K562 (cell line): ENCODE results near the gene GLCCI1. TPM values are rescaled to one million over a fixed set of nuclear protein-coding genes. Genes with fewer than 3 reads are reported as not detected.

Experiments used
- ATAC-seq: fragments of 200-7000 bp; cut with Tn5 transposase; 3 replicates; pipeline ENCODE4 v1.9.1; 2020; ENCODE audit warnings: moderate library complexity
- BruUV-seq: library from RNA; stranded (reverse); fragments of 400-500 nt; replicated peaks from 2 replicates; lab custom pipeline; 2021; lab: Mats Ljungman, UMichigan
- CTCF ChIA-PET: fragments of 300-600 bp; formaldehyde crosslinking; extraction: SDS; loops from one replicate; lab custom pipeline; 2021; ENCODE audit warnings: low intra/inter-chr PET ratio; lab: Yijun Ruan, JAX
- POLR2A ChIA-PET: fragments of 300-600, 350-650 bp; sonication (Branson Sonifier 250); formaldehyde crosslinking; extraction: SDS; loops from one replicate; lab custom pipeline; 2021; ENCODE audit warnings: antibody characterized with exemption, inconsistent platforms; lab: Yijun Ruan, JAX
- DNase-seq, 4 experiments: peaks; one replicate each; pipeline versions ENCODE4 v3.0.0 to v3.0.0-alpha.2; 2011 to 2018; ENCODE audit warnings: low spot score in 3 of 4, mixed read lengths in 3 of 4; ENCODE audit errors: extremely low read depth in 1 of 4
- FAIRE-seq: peaks from 2 replicates; lab custom pipeline; 2011; peaks lifted over from hg19 to GRCh38; lab: Jason Lieb, UNC
- H2AFZ ChIP-seq: 2 replicates; pipeline ENCODE4 v1.6.0; 2011; ENCODE audit warnings: low read depth, low read length, control low read depth, inconsistent platforms
- H3K27ac ChIP-seq: fragments of 200-600 bp; 3 replicates; pipeline ENCODE4 v1.8.0; 2011; ENCODE audit warnings: low read depth, mild to moderate bottlenecking, control low read depth, inconsistent platforms, low read length, moderate library complexity, mixed read lengths; ENCODE audit errors: extremely low read depth
- H3K27me3 ChIP-seq, 2 experiments: fragments of 300-600 bp in 1 of 2; 2 replicates in 1 of 2; 3 replicates in 1 of 2; pipeline versions ENCODE4 v1.6.0 to v1.8.0; 2011; ENCODE audit warnings: inconsistent platforms in 2 of 2, low read length in 2 of 2, mild to moderate bottlenecking in 1 of 2, mixed read lengths in 1 of 2, moderate library complexity in 1 of 2; ENCODE audit not compliant: control insufficient read depth in 2 of 2, insufficient read depth in 2 of 2
- H3K36me3 ChIP-seq: fragments of 300-600 bp; 3 replicates; pipeline ENCODE4 v1.8.0; 2011; ENCODE audit warnings: mild to moderate bottlenecking, low read length, inconsistent platforms; ENCODE audit not compliant: control insufficient read depth, insufficient read depth
- H3K4me1 ChIP-seq, 2 experiments: fragments of 200-600 bp in 1 of 2; replicated peaks in 1 of 2; 2 replicates in 1 of 2; 3 replicates in 1 of 2; pipeline versions ENCODE4 v1.5.1 to v1.8.0; 2011; ENCODE audit warnings: inconsistent platforms in 2 of 2, low read length in 2 of 2, mild to moderate bottlenecking in 1 of 2, mixed read lengths in 1 of 2, moderate library complexity in 1 of 2; ENCODE audit not compliant: control insufficient read depth in 2 of 2, insufficient read depth in 2 of 2
- H3K4me2 ChIP-seq: 2 replicates; pipeline ENCODE4 v1.6.1; 2011; ENCODE audit warnings: low read length, control low read depth, inconsistent platforms, mixed read lengths; ENCODE audit not compliant: insufficient read depth
- H3K4me3 ChIP-seq: fragments of 200-600 bp; sonication (generic), shearing (Covaris generic); 2 replicates; pipeline ENCODE4 v1.5.1; 2016; ENCODE audit warnings: control low read depth, inconsistent platforms
- H3K79me2 ChIP-seq: fragments of 200-600 bp; 3 replicates; pipeline ENCODE4 v1.8.0; 2011; ENCODE audit warnings: low read length, inconsistent platforms; ENCODE audit not compliant: control insufficient read depth, insufficient read depth
- H3K9ac ChIP-seq, 2 experiments: 2 replicates each; pipeline versions ENCODE4 v1.6.0 to v1.6.1; 2011; ENCODE audit warnings: low read depth in 2 of 2, low read length in 2 of 2, control low read depth in 1 of 2, inconsistent platforms in 1 of 2, mild to moderate bottlenecking in 1 of 2, mixed read lengths in 1 of 2; ENCODE audit not compliant: insufficient read depth in 1 of 2
- H3K9me1 ChIP-seq: one replicate; pipeline ENCODE4 v1.6.0; 2011; ENCODE audit warnings: inconsistent platforms, mild to moderate bottlenecking, low read length, moderate library complexity; ENCODE audit not compliant: control insufficient read depth, insufficient read depth
- H3K9me3 ChIP-seq: replicated peaks from 2 replicates; pipeline ENCODE4 v1.5.1; 2011; ENCODE audit warnings: low read depth, low read length, inconsistent platforms; ENCODE audit not compliant: control insufficient read depth, insufficient read depth
- H4K20me1 ChIP-seq: replicated peaks from 2 replicates; pipeline ENCODE4 v1.6.1; 2011; ENCODE audit warnings: low read length, inconsistent platforms, mixed read lengths; ENCODE audit not compliant: control insufficient read depth, insufficient read depth
- CREB1 ChIP-seq, 2 experiments: sonication (generic) in 1 of 2; formaldehyde crosslinking in 1 of 2; IDR thresholded peaks; 2 replicates each; pipeline versions ENCODE4 v1.6.1 to v1.8.0; 2012 to 2022; ENCODE audit warnings: inconsistent platforms in 1 of 2, mild to moderate bottlenecking in 1 of 2, missing genetic modification reagents in 1 of 2, moderate library complexity in 1 of 2
- ERF ChIP-seq: fragments of 450-650 bp; formaldehyde crosslinking; IDR thresholded peaks from 2 replicates; pipeline ENCODE4 v1.4.0; 2020; ENCODE audit warnings: mild to moderate bottlenecking, mixed read lengths
- GABPA ChIP-seq: fragments of 200-800 bp; sonication (Bioruptor generic); conservative IDR thresholded peaks from 2 replicates; pipeline ENCODE4 v1.6.1; 2016; ENCODE audit warnings: low read depth, missing genetic modification characterization, missing compliant biosample characterization
- GATA2 ChIP-seq: sonication (generic); formaldehyde crosslinking; IDR thresholded peaks from 2 replicates; pipeline ENCODE4 v1.4.0; 2020; ENCODE audit warnings: mild to moderate bottlenecking, missing genetic modification reagents
- HDAC2 ChIP-seq: fragments of 450-650 bp; IDR thresholded peaks from 2 replicates; pipeline ENCODE4 v1.6.1; 2016; ENCODE audit warnings: mild to moderate bottlenecking
- MAFG ChIP-seq: fragments of 450-650 bp; conservative IDR thresholded peaks from 2 replicates; pipeline ENCODE4 v1.6.1; 2016; ENCODE audit warnings: missing genetic modification characterization, missing compliant biosample characterization
- PRMT5 ChIP-seq: sonication (generic); formaldehyde crosslinking; IDR thresholded peaks from 2 replicates; pipeline ENCODE4 v1.5.0; 2020; ENCODE audit warnings: missing genetic modification reagents
- RFX1 ChIP-seq: fragments of 450-650 bp; IDR thresholded peaks from 2 replicates; pipeline ENCODE4 v1.6.1; 2016; ENCODE audit warnings: mild to moderate bottlenecking, moderate library complexity
- ZC3H4 ChIP-seq: sonication (generic); formaldehyde crosslinking; IDR thresholded peaks from 2 replicates; pipeline ENCODE4 v1.9.0; 2021; ENCODE audit warnings: missing genetic modification reagents, borderline replicate concordance
- ZZZ3 ChIP-seq: fragments of 450-650 bp; IDR thresholded peaks from 2 replicates; pipeline ENCODE4 v1.6.1; 2016; ENCODE audit warnings: antibody characterized with exemption, mild to moderate bottlenecking, moderate library complexity
- whole genome bisulfite sequencing: fragments of 100-300 bp; shearing (Covaris generic); methylation state at CpG from one replicate; pipeline ENCODE4 v1.1.6; 2016; ENCODE audit warnings: low coverage, mixed read lengths; ENCODE audit not compliant: insufficient coverage; ENCODE audit errors: missing lambda C conversion rate; 5-methylcytosine and 5-hydroxymethylcytosine counted together
- in situ Hi-C: fragments of 300-500 bp; cut with MboI; formaldehyde crosslinking; loops from 4 replicates; pipeline ENCODE4 v1.15.0; 2018; ENCODE audit warnings: inconsistent platforms, mixed read lengths
- intact Hi-C: fragments of 100-400 bp; cut with micrococcal nuclease; formaldehyde crosslinking; loops from 2 replicates; pipeline ENCODE4 v1.14.2; 2022
- polyA plus RNA-seq, 8 experiments: library from polyadenylated mRNA; depleted of rRNA in 4 of 8; stranded (reverse) in 5 of 8; unstranded in 3 of 8; fragments of >200 nt; fragmentation: Nextera tagmentation in 2 of 8; fragmentation: Illumina TruSeq in 1 of 8; extraction: Ambion mirVana in 2 of 8; extraction: Trizol in 1 of 8; gene quantifications; 2 replicates each; pipeline versions ENCODE4 v1.2.1 to v1.2.3, GENCODE V29; 2011 to 2014; ENCODE audit warnings: inconsistent platforms in 1 of 8, missing spikeins in 1 of 8
- total RNA-seq, 7 experiments: library from RNA; depleted of rRNA in 6 of 7; stranded (reverse); fragments of >200 nt in 6 of 7; fragmentation: Illumina TruSeq in 2 of 7; extraction: Trizol in 2 of 7; gene quantifications; 2 replicates each; pipeline versions ENCODE4 v1.2.1 to v1.2.3, GENCODE V29; 2011 to 2021; ENCODE audit warnings: low replicate concordance in 1 of 7
- TF ChIP-seq, protein P1 (sequence below): fragments of 450-650 bp; IDR thresholded peaks from 2 replicates; pipeline ENCODE4 v1.6.1; 2016; ENCODE audit warnings: mild to moderate bottlenecking
- TF ChIP-seq, protein P2 (sequence below): fragments of 450-650 bp; IDR thresholded peaks from 2 replicates; pipeline ENCODE4 v1.6.1; 2018; ENCODE audit warnings: mild to moderate bottlenecking, low read depth; ENCODE audit not compliant: partially characterized antibody
- TF ChIP-seq, protein P3 (sequence below): fragments of 450-650 bp; IDR thresholded peaks from 2 replicates; pipeline ENCODE4 v1.6.1; 2017; ENCODE audit warnings: antibody characterized with exemption
- TF ChIP-seq, protein P4 (sequence below), 2 experiments: IDR thresholded peaks in 1 of 2; conservative IDR thresholded peaks in 1 of 2; 2 replicates each; pipeline ENCODE4 v1.6.1; 2016; ENCODE audit warnings: low read depth in 2 of 2, mild to moderate bottlenecking in 1 of 2, missing compliant biosample characterization in 1 of 2, missing genetic modification characterization in 1 of 2, moderate library complexity in 1 of 2

The GLCCI1 gene
- total and polyA plus RNA-seq, 9 of the 15 experiments (the other 6 are each of a cell fraction or from before 2014, with no cell fraction given), result 2.7 to 11.9 (median 7.2) TPM

DNA sequence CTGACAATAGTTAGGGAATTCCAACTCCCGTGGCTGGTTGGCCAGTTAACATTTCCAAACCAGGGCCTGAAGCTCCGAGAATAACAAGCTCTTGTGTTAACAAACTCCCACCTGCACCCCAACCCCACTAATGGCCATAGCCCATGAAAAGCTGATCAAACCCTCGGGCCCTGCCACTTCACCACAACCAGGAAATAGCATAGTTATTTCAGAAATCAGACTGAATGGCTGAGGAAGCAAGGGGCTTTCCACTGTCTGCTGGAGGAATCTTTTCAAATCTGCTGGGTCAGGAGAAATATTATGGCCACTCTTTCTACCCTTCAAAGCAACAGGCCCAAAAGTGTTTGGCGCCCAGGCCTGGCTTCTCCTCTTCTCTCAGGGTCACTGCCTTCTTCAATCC lies 145.6 kb downstream of the GLCCI1 start:
- Histone ChIP-seq H3K9me3 (no peaks in the 10 kb centered on the region), H3K9ac (no peak overlapping the region), H3K79me2 (no peaks in the 10 kb centered on the region), H3K27me3 (no peaks in the 10 kb centered on the region), H2AFZ (no peak overlapping the region), H3K9me1 (no peaks in the 10 kb centered on the region), H3K36me3 (no peaks in the 10 kb centered on the region), H3K4me2 (no peak overlapping the region), H3K4me1 (no peaks in the 10 kb centered on the region), H3K27ac (no peak overlapping the region), H3K4me3 (no peak overlapping the region), H4K20me1 (no peaks in the 10 kb centered on the region)
- CTCF ChIA-PET, result no interaction called here
- POLR2A ChIA-PET, result interaction anchor here (0.7 to 1.8 kb wide), 3 partner anchors 8 to 10 kb away, joined by 3 to 8 read pairs (median 3); no protein-coding TSS in a partner anchor
- BruUV-seq, result no TSS peak
- no peak for FAIRE-seq
- ATAC-seq, result no peak
- intact Hi-C loops, result loop anchor here (10.0 kb wide), 1 partner anchor 181 kb away; no protein-coding TSS in a partner anchor
- in situ Hi-C loops, result no loop called here
- no peak for DNase-seq
- 30% methylated on average over 4 of the region's 4 CpGs for WGBS
- TF ChIP-seq HDAC2 (no peak), GABPA (no peak), PRMT5 (no peak), GATA2 (CRISPR knock-in tag) (no peak), RFX1 (no peak), CREB1 (IDR thresholded peaks at IDR 0.05) (no peak), CREB1 (CRISPR knock-in tag; IDR thresholded peaks at IDR 0.05) (no peak), ZC3H4 (CRISPR knock-in tag) (no peak), ZZZ3 (no peak), ERF (CRISPR knock-in tag) (no peak), MAFG (tag) (no peak)
- TF ChIP-seq, protein P1, sequence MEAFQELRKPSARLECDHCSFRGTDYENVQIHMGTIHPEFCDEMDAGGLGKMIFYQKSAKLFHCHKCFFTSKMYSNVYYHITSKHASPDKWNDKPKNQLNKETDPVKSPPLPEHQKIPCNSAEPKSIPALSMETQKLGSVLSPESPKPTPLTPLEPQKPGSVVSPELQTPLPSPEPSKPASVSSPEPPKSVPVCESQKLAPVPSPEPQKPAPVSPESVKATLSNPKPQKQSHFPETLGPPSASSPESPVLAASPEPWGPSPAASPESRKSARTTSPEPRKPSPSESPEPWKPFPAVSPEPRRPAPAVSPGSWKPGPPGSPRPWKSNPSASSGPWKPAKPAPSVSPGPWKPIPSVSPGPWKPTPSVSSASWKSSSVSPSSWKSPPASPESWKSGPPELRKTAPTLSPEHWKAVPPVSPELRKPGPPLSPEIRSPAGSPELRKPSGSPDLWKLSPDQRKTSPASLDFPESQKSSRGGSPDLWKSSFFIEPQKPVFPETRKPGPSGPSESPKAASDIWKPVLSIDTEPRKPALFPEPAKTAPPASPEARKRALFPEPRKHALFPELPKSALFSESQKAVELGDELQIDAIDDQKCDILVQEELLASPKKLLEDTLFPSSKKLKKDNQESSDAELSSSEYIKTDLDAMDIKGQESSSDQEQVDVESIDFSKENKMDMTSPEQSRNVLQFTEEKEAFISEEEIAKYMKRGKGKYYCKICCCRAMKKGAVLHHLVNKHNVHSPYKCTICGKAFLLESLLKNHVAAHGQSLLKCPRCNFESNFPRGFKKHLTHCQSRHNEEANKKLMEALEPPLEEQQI, result no peak
- TF ChIP-seq, protein P2, sequence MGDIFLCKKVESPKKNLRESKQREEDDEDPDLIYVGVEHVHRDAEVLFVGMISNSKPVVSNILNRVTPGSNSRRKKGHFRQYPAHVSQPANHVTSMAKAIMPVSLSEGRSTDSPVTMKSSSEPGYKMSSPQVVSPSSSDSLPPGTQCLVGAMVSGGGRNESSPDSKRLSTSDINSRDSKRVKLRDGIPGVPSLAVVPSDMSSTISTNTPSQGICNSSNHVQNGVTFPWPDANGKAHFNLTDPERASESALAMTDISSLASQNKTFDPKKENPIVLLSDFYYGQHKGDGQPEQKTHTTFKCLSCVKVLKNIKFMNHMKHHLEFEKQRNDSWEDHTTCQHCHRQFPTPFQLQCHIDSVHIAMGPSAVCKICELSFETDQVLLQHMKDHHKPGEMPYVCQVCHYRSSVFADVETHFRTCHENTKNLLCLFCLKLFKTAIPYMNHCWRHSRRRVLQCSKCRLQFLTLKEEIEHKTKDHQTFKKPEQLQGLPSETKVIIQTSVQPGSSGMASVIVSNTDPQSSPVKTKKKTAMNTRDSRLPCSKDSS, result no peak
- TF ChIP-seq, protein P3, sequence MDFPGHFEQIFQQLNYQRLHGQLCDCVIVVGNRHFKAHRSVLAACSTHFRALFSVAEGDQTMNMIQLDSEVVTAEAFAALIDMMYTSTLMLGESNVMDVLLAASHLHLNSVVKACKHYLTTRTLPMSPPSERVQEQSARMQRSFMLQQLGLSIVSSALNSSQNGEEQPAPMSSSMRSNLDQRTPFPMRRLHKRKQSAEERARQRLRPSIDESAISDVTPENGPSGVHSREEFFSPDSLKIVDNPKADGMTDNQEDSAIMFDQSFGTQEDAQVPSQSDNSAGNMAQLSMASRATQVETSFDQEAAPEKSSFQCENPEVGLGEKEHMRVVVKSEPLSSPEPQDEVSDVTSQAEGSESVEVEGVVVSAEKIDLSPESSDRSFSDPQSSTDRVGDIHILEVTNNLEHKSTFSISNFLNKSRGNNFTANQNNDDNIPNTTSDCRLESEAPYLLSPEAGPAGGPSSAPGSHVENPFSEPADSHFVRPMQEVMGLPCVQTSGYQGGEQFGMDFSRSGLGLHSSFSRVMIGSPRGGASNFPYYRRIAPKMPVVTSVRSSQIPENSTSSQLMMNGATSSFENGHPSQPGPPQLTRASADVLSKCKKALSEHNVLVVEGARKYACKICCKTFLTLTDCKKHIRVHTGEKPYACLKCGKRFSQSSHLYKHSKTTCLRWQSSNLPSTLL, result no peak
- TF ChIP-seq, protein P4, sequence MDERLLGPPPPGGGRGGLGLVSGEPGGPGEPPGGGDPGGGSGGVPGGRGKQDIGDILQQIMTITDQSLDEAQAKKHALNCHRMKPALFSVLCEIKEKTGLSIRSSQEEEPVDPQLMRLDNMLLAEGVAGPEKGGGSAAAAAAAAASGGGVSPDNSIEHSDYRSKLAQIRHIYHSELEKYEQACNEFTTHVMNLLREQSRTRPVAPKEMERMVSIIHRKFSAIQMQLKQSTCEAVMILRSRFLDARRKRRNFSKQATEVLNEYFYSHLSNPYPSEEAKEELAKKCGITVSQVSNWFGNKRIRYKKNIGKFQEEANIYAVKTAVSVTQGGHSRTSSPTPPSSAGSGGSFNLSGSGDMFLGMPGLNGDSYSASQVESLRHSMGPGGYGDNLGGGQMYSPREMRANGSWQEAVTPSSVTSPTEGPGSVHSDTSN (CRISPR knock-in tag; IDR thresholded peaks at IDR 0.05; ENCODE audit: low read depth), result no peak
- TF ChIP-seq, protein P4 (tag; conservative IDR thresholded peaks at IDR 0.05; ENCODE audit: low read depth), result no peak
